UCSD-AML1 (cell line): ENCODE measurements around the gene SPAG16.
"Not testable (repeated sequence)": the region's sequence is repeated elsewhere in the genome, so short reads cannot be mapped to it uniquely, and the experiment has no call there.

Source experiments
- DNase-seq: peaks from one replicate; lab custom pipeline; 2025; ENCODE audit not compliant: unreplicated experiment; lab: John Stamatoyannopoulos, UW

The SPAG16 gene

GRCh38 chr2:213266421-213266820 is 17.8 kb upstream of the SPAG16 start:
- no peak for DNase-seq

GRCh38 chr2:213271947-213272346 is 12.3 kb upstream of the SPAG16 start:
- no peak for DNase-seq

GRCh38 chr2:213274143-213274542 is 10.1 kb upstream of the SPAG16 start:
- DNase-seq, result no peak

- DNase-seq, result no peak
Measured at GRCh38 chr2:213275265-213275664, 9.0 kb upstream of the SPAG16 start.

GRCh38 chr2:213277134-213277533 is 7.1 kb upstream of the SPAG16 start:
- not testable (repeated sequence) for DNase-seq

GRCh38 chr2:213279116-213279620 is 5.1 kb upstream of the SPAG16 start:
- no peak for DNase-seq

GRCh38 chr2:213279971-213280370 is 4.3 kb upstream of the SPAG16 start:
- DNase-seq, result no peak

GRCh38 chr2:213281156-213281555 is 3.1 kb upstream of the SPAG16 start:
- no peak for DNase-seq

- no peak for DNase-seq
Measured at GRCh38 chr2:213285404-213285803, 1.1 kb downstream of the SPAG16 start.

GRCh38 chr2:213286161-213286560 is 1.9 kb downstream of the SPAG16 start:
- no peak for DNase-seq

- no peak for DNase-seq
Measured at GRCh38 chr2:213288913-213289700, 4.8 kb downstream of the SPAG16 start.

GRCh38 chr2:213290501-213290900 is 6.2 kb downstream of the SPAG16 start:
- DNase-seq, result no peak

- no peak for DNase-seq
Measured at GRCh38 chr2:213296270-213296669, 12.0 kb downstream of the SPAG16 start.

- no peak for DNase-seq
Measured at GRCh38 chr2:213306316-213306942, 22.2 kb downstream of the SPAG16 start.

- DNase-seq, result no peak
Measured at GRCh38 chr2:213315168-213315876, 31.1 kb downstream of the SPAG16 start.

- no peak for DNase-seq
Measured at GRCh38 chr2:213316001-213316735, 31.9 kb downstream of the SPAG16 start.

- no peak for DNase-seq
Measured at GRCh38 chr2:213317929-213318328, 33.7 kb downstream of the SPAG16 start.

GRCh38 chr2:213320604-213321003 is 36.3 kb downstream of the SPAG16 start:
- no peak for DNase-seq

- no peak for DNase-seq
Measured at GRCh38 chr2:213336253-213336770, 52.0 kb downstream of the SPAG16 start.

GRCh38 chr2:213353419-213353818 is 69.2 kb downstream of the SPAG16 start:
- DNase-seq, result no peak

- no peak for DNase-seq
Measured at GRCh38 chr2:213376644-213377043, 92.4 kb downstream of the SPAG16 start.
